ENCODE data around the gene LRRN2. TPM values are rescaled to one million over a fixed set of nuclear protein-coding genes. Genes with fewer than 3 reads are reported as not detected.

Gene LRRN2
- polyA plus RNA-seq, 1 donor from 2014 or later = 3.3 TPM

DNA sequence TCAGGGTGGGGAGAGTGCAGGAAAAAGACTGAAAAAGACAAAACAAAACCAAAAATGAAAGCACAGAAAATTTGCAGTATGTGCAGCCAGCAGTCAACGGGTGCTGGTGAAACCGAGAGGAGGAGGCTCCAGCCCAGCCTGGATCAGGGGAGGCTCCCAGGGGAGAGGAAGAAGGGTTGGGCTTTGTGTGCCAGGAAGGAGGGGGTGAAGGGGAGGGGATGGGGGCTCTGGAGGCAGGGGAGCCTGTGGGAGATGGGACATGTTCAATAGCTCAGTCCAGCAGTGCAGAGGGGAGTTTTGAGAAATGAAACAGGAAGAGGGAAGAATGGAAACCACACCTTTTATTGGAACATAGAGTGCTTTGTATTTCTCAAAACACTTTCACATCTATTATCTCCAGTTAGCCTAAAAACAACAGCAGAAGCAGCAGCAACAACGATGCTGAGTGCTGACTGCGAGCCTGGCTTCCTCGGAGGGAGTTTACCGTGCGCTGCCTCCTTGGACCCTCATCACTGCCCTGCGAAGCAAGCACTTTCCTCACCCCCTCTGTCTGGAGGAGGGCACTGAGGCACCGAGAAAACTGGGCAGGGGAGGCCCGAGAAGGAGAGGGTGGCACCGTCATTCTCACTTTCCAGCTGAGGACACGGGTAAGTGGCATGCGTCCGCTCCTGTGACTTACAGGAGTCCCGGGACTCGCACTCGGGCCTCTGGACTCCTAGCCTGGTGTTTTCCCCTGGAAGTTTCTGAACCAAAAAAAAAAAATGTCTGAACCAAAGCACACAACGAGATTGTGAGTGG, 106.5 kb downstream of the LRRN2 start:
- Histone ChIP-seq H3K9me3 (ENCODE audit: low read length) (no peaks in the 10 kb centered on the region), H3K27ac (ENCODE audit: low read length) (no peak overlapping the region), H4K20me1 (ENCODE audit: insufficient read depth) (no peaks in the 10 kb centered on the region), H3K9me2 (ENCODE audit: insufficient read depth, low read length) (no peaks in the 10 kb centered on the region), H2AFZ (ENCODE audit: low read depth, low read length) (no peak overlapping the region), H3K27me3 (ENCODE audit: insufficient read depth, low read depth, low read length) (no peaks in the 10 kb centered on the region), H3F3A (ENCODE audit: insufficient read depth, low read length, poor library complexity, severe bottlenecking) (no peaks in the 10 kb centered on the region), H3K79me2 (replicated peaks; ENCODE audit: insufficient read depth, low read length) (no peaks in the 10 kb centered on the region), H3K4me2 (ENCODE audit: low read length) (no peak overlapping the region), H3K9ac (ENCODE audit: low read length) (no peak overlapping the region), H3K36me3 (ENCODE audit: insufficient read depth, low read length) (no peaks in the 10 kb centered on the region), H3K4me3 (ENCODE audit: low read length) (no peak overlapping the region)
- TF ChIP-seq EP300 (conservative IDR thresholded peaks at IDR 0.05; ENCODE audit: poor library complexity, severe bottlenecking) (no peak), TAF1 (IDR thresholded peaks at IDR 0.05; ENCODE audit: low read depth) (no peak), RAD21 (conservative IDR thresholded peaks at IDR 0.05) (no peak), EZH2 (IDR thresholded peaks at IDR 0.05; ENCODE audit: borderline replicate concordance, insufficient read depth, low read length, poor library complexity, severe bottlenecking) (no peak), POLR2AphosphoS5 (IDR thresholded peaks at IDR 0.05) (no peak), MXI1 (conservative IDR thresholded peaks at IDR 0.05; ENCODE audit: poor library complexity, severe bottlenecking) (no peak), SMC3 (conservative IDR thresholded peaks at IDR 0.05; ENCODE audit: poor library complexity) (no peak)
- TF ChIP-seq, protein P1, sequence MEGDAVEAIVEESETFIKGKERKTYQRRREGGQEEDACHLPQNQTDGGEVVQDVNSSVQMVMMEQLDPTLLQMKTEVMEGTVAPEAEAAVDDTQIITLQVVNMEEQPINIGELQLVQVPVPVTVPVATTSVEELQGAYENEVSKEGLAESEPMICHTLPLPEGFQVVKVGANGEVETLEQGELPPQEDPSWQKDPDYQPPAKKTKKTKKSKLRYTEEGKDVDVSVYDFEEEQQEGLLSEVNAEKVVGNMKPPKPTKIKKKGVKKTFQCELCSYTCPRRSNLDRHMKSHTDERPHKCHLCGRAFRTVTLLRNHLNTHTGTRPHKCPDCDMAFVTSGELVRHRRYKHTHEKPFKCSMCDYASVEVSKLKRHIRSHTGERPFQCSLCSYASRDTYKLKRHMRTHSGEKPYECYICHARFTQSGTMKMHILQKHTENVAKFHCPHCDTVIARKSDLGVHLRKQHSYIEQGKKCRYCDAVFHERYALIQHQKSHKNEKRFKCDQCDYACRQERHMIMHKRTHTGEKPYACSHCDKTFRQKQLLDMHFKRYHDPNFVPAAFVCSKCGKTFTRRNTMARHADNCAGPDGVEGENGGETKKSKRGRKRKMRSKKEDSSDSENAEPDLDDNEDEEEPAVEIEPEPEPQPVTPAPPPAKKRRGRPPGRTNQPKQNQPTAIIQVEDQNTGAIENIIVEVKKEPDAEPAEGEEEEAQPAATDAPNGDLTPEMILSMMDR (IDR thresholded peaks at IDR 0.05; ENCODE audit: poor library complexity, severe bottlenecking) = no peak
- TF ChIP-seq, protein P2, sequence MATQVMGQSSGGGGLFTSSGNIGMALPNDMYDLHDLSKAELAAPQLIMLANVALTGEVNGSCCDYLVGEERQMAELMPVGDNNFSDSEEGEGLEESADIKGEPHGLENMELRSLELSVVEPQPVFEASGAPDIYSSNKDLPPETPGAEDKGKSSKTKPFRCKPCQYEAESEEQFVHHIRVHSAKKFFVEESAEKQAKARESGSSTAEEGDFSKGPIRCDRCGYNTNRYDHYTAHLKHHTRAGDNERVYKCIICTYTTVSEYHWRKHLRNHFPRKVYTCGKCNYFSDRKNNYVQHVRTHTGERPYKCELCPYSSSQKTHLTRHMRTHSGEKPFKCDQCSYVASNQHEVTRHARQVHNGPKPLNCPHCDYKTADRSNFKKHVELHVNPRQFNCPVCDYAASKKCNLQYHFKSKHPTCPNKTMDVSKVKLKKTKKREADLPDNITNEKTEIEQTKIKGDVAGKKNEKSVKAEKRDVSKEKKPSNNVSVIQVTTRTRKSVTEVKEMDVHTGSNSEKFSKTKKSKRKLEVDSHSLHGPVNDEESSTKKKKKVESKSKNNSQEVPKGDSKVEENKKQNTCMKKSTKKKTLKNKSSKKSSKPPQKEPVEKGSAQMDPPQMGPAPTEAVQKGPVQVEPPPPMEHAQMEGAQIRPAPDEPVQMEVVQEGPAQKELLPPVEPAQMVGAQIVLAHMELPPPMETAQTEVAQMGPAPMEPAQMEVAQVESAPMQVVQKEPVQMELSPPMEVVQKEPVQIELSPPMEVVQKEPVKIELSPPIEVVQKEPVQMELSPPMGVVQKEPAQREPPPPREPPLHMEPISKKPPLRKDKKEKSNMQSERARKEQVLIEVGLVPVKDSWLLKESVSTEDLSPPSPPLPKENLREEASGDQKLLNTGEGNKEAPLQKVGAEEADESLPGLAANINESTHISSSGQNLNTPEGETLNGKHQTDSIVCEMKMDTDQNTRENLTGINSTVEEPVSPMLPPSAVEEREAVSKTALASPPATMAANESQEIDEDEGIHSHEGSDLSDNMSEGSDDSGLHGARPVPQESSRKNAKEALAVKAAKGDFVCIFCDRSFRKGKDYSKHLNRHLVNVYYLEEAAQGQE (IDR thresholded peaks at IDR 0.05; ENCODE audit: borderline replicate concordance) = no peak

DNA sequence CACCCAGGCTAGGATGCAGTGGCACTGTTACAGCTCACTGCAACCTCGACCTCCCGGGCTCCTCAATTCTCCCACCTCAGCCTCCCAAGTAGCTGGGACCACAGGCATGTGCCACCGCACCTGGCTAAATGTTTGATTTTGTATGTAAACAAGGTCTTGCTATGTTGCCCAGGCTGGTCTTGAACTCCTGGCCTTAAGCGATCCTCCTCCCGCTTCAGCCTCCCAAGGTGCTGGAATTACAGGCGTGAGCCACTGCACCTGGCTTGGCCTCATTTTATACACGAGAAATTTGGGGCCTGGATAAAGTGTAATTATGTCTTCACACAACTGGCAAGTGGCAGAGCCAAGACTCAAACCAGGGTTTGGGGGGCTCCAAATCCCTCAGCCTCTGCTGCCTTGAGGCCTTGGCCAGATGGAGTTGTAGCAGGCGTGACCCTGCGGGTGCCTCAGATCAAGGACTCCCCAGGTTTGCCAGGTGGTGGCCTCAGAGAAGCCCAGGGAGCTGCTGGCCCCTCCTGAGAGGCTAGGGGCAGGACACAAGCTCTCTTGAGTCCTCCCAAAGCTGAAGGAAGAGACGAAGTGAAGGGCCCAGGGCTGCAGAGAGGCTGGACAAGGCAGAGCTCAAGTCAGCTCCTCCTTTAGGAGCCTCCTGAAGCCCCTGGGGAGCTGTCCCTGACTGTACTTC, 107.6 kb downstream of the LRRN2 start:
- TF ChIP-seq, protein P1 (IDR thresholded peaks at IDR 0.05; ENCODE audit: poor library complexity, severe bottlenecking) = no peak
- TF ChIP-seq RAD21 (conservative IDR thresholded peaks at IDR 0.05) = no peak
- TF ChIP-seq EP300 (conservative IDR thresholded peaks at IDR 0.05; ENCODE audit: poor library complexity, severe bottlenecking) = no peak
- TF ChIP-seq MXI1 (conservative IDR thresholded peaks at IDR 0.05; ENCODE audit: poor library complexity, severe bottlenecking) = no peak
- TF ChIP-seq, protein P2 (IDR thresholded peaks at IDR 0.05; ENCODE audit: borderline replicate concordance) = no peak
- TF ChIP-seq EZH2 (IDR thresholded peaks at IDR 0.05; ENCODE audit: borderline replicate concordance, insufficient read depth, low read length, poor library complexity, severe bottlenecking) = no peak
- TF ChIP-seq TAF1 (IDR thresholded peaks at IDR 0.05; ENCODE audit: low read depth) = no peak
- no peak for TF ChIP-seq SMC3 (conservative IDR thresholded peaks at IDR 0.05; ENCODE audit: poor library complexity)
- Histone ChIP-seq H3K27me3 (ENCODE audit: insufficient read depth, low read depth, low read length) (no peaks in the 10 kb centered on the region), H3K4me2 (ENCODE audit: low read length) (no peak overlapping the region), H3K9ac (ENCODE audit: low read length) (no peak overlapping the region), H3K79me2 (replicated peaks; ENCODE audit: insufficient read depth, low read length) (no peaks in the 10 kb centered on the region), H3K4me3 (ENCODE audit: low read length) (no peak overlapping the region), H3K9me3 (ENCODE audit: low read length) (no peaks in the 10 kb centered on the region), H2AFZ (ENCODE audit: low read depth, low read length) (no peak overlapping the region), H3F3A (ENCODE audit: insufficient read depth, low read length, poor library complexity, severe bottlenecking) (no peaks in the 10 kb centered on the region), H4K20me1 (ENCODE audit: insufficient read depth) (no peaks in the 10 kb centered on the region), H3K27ac (ENCODE audit: low read length) (no peak overlapping the region), H3K36me3 (ENCODE audit: insufficient read depth, low read length) (no peaks in the 10 kb centered on the region), H3K9me2 (ENCODE audit: insufficient read depth, low read length) (no peaks in the 10 kb centered on the region)
